SK-N-MC (cell line): ENCODE data around the gene BLNK.

Source experiments
- FOXP2 ChIP-seq: optimal IDR thresholded peaks from 2 replicates; pipeline ENCODE3; 2011; ENCODE audit warnings: mild to moderate bottlenecking, moderate library complexity; ENCODE audit not compliant: insufficient read depth; ENCODE audit errors: extremely low read length, control extremely low read depth
- POLR2AphosphoS5 ChIP-seq: IDR thresholded peaks from 2 replicates; pipeline ENCODE4 v1.6.1; 2012; ENCODE audit warnings: mild to moderate bottlenecking, low read depth, low read length, borderline replicate concordance

GRCh38 chr10:96243296-96243695 is 28.1 kb downstream of the BLNK start:
- TF ChIP-seq FOXP2 = no peak
- no peak for TF ChIP-seq POLR2AphosphoS5
